ENCODE measurements around the gene CHMP4B. TPM values are rescaled to one million over a fixed set of nuclear protein-coding genes. Genes with fewer than 3 reads are reported as not detected.

CHMP4B gene
- total and polyA plus RNA-seq, 3 donors from 2014 or later, result 98.3 to 114 (median 102) TPM

- TF ChIP-seq CTCF (IDR thresholded peaks at IDR 0.05) (no peak), POLR2A (IDR thresholded peaks at IDR 0.05) (no peak)
- DNase-seq, result no peak
- Histone ChIP-seq H3K27ac (no peak overlapping the region), H3K4me1 (peaks cover 23% of the 10 kb centered on the region), H3K9me3 (no peaks in the 10 kb centered on the region), H3K36me3 (ENCODE audit: low read depth, missing control alignments) (no peaks in the 10 kb centered on the region), H3K4me3 (no peak overlapping the region), H3K27me3 (no peaks in the 10 kb centered on the region)
- intact Hi-C loops (cut with DNase I; ENCODE audit: low total_unique reads), result no loop called here
- WGBS, 2 donors, result 43 to 57% methylated on average over 5 of the region's 5 CpGs
Measured at GRCh38 chr20:33814238-33814712, 3.1 kb downstream of the CHMP4B start.

- Histone ChIP-seq H3K27me3 (no peaks in the 10 kb centered on the region), H3K4me3 (no peak overlapping the region), H3K9me3 (no peaks in the 10 kb centered on the region), H3K27ac (no peak overlapping the region), H3K4me1 (peaks cover 23% of the 10 kb centered on the region), H3K36me3 (ENCODE audit: low read depth, missing control alignments) (no peaks in the 10 kb centered on the region)
- intact Hi-C loops (cut with DNase I; ENCODE audit: low total_unique reads), result no loop called here
- no peak for DNase-seq
- 95 to 97% methylated on average over 3 of the region's 3 CpGs for WGBS, 2 donors
- no peak for TF ChIP-seq POLR2A (IDR thresholded peaks at IDR 0.05)
- TF ChIP-seq CTCF (IDR thresholded peaks at IDR 0.05), result no peak
Measured at GRCh38 chr20:33815671-33816070, 4.5 kb downstream of the CHMP4B start.

- Histone ChIP-seq H3K27me3 (no peaks in the 10 kb centered on the region), H3K9me3 (no peaks in the 10 kb centered on the region), H3K4me1 (peaks cover 23% of the 10 kb centered on the region), H3K4me3 (no peak overlapping the region), H3K27ac (no peak overlapping the region), H3K36me3 (ENCODE audit: low read depth, missing control alignments) (no peaks in the 10 kb centered on the region)
- TF ChIP-seq POLR2A (IDR thresholded peaks at IDR 0.05) (no peak), CTCF (IDR thresholded peaks at IDR 0.05) (no peak)
- intact Hi-C loops (cut with DNase I; ENCODE audit: low total_unique reads), result no loop called here
- 78 to 90% methylated on average over 1 of the region's 1 CpG for WGBS, 2 donors
- no peak for DNase-seq
Measured at GRCh38 chr20:33816191-33816590, 5.0 kb downstream of the CHMP4B start.

GRCh38 chr20:33817411-33817810 is 6.3 kb downstream of the CHMP4B start:
- intact Hi-C loops (cut with DNase I; ENCODE audit: low total_unique reads), result no loop called here
- H3K4me1 ChIP-seq, result peaks cover 23% of the 10 kb centered on the region
- DNase-seq, result no peak

More at GRCh38 chr20:33817411-33817810, 6.3 kb downstream of the CHMP4B start:
- no peak overlapping the region for H3K4me3 ChIP-seq
- TF ChIP-seq CTCF (IDR thresholded peaks at IDR 0.05) (no peak), POLR2A (IDR thresholded peaks at IDR 0.05) (no peak)
- no peaks in the 10 kb centered on the region for H3K27me3 ChIP-seq
- WGBS, 2 donors, result 45 to 61% methylated on average over 5 of the region's 5 CpGs
- no peaks in the 10 kb centered on the region for H3K36me3 ChIP-seq (ENCODE audit: low read depth, missing control alignments)
- no peaks in the 10 kb centered on the region for H3K9me3 ChIP-seq
- no peak overlapping the region for H3K27ac ChIP-seq
